T-helper 9 cell (primary cell): ENCODE data around the gene SORCS1.

Experiments used
- DNase-seq: peaks from one replicate; pipeline ENCODE4 v3.0.0-alpha.2; 2020

The SORCS1 gene

GRCh38 chr10:106982268-106982667, 182.2 kb downstream of the SORCS1 start:
- no peak for DNase-seq

- no peak for DNase-seq
These were observed 182.9 kb downstream of the SORCS1 start for GRCh38 chr10:106981452-106982075.

DNA sequence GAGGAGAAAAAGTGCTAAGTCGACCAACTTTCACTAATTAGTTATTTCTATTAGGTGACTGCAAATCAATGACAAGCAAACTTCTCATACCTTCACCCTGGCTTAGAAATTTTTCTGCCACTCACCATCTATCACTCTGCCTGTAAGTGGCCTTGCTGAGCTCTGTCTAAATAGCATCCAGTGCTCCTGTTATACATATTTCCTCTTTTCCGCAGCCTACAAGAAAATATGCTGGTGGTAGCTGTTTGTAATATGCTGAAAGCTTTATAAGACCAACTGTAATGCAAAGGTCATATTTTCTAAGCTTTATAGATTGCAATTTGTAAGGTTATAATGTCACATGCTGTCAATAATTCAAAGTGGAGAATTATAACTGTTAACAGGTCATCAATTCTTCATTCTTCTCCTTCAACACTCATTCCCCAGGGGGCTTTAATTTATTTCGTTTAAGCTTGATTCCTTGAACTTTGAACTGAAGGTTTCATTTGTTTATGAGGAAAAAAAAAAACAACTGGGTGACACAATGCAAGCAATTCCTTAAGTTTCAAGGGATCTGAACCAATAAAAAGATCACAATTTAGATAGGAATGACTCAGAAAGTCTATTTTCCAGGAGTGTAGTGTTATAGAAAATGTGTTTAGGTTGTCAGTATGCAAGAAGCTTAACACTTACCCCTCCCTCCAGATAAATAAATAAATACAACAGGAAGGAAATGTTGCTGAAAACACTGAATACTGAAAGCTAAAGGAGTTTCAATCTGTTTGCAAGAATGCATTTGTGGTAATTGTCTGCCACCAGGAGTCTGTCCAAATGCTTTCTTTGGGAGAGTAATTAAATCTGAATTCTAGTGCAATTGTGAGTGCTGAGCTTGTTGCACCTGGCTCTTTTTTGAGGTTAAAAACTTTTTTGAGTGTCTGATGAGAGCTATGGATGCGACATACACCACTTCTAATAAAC, 183.7 kb downstream of the SORCS1 start:
- DNase-seq, result no peak

DNA sequence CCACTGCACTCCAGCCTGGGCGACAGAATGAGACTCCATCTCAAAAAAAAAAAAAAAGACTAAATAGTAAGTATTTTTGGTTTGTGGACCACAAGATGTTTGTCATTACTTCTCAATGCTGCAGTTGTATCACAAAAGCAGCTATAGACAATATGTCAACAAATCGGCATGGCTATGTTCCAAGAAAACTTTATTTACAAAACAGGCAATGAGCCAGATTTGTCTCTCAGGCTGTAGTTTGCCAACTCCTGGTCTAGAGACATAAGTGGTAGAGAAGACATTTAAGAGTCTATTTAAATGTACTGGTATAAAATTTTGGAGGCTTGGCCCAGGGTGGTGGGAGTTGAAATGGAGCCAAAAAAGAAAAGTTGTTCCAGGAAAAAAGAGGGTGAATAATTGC, 185.8 kb downstream of the SORCS1 start:
- DNase-seq, result no peak

GRCh38 chr10:106973716-106974115, 190.8 kb downstream of the SORCS1 start:
- no peak for DNase-seq

DNA sequence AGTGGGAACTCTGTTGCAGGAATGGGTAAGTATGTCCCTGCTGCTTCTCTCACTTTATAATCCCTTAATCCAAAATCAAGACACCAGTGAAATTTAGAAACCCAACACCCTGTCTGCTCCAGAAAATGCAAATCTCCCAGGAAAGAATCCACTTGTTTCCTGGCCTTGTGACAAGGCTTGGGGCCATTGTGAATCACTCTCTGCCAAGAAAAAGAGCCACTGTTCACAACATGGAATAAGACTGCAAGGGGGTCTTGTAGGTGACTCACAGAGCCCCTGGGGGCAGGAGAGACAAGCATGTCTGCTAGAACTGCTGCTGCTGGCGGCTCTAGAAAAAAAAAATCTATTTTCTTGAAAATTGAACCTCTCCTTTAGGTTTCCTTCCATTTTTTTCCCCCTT, 191.2 kb downstream of the SORCS1 start:
- no peak for DNase-seq

DNA sequence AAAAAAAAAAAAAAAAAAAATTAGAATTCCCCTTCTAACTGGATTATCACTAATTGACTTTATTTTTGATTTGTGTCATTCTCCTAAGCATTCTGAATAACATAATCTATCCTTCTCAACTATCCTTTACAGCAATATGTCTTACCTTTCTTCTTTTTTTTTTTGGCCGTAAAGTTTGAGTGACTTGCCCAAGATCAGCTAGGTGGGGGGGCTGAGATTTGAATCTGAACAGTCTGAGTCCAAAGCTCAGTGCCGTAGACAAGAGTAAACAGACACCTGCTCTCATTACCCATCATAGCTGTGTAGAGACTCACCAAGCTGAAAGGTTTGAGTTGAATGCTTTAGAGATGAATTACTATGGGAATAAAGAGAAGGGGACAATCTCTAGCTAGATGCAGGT, 192.1 kb downstream of the SORCS1 start:
- no peak for DNase-seq

DNA sequence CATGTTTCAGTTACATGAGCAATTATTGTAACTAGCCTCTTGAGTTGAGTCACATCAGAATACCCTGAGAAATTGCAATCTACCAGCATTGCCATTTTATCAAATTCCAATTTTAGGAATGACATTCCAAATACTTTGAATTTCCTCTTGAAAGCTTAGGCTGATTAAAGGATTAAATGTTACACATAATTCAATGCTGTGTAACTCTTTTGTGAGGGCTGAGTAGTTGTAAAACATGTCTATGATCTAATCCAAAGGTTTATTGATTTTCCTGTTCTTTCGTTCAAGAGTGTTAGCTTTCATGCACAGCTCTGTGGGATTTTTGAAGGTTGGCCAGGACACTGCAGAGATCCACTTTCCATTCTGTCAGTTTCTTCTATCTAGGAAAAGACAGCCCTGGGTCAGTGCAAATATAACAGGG, 193.1 kb downstream of the SORCS1 start:
- no peak for DNase-seq

- DNase-seq, result no peak
These were observed 197.1 kb downstream of the SORCS1 start for GRCh38 chr10:106967452-106967851.

DNA sequence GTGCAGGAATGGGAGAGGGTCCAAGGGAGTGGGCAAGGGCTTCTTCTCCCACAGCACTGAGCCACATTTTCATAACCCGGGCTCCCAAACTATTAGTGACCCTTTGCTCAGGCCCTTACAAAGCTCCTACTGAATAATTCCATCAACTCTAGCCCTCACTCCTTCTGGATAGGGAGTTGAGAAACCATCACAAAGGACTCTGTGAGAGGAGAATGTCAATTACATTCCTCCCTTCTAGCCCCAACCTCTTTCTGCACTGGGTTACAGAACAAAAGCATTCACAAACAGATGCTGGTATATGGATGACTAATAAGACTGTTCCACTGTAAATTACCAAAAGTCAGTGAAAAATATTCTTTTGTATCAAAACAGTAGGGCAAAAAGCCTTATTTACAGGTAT, 203.7 kb downstream of the SORCS1 start:
- no peak for DNase-seq

DNA sequence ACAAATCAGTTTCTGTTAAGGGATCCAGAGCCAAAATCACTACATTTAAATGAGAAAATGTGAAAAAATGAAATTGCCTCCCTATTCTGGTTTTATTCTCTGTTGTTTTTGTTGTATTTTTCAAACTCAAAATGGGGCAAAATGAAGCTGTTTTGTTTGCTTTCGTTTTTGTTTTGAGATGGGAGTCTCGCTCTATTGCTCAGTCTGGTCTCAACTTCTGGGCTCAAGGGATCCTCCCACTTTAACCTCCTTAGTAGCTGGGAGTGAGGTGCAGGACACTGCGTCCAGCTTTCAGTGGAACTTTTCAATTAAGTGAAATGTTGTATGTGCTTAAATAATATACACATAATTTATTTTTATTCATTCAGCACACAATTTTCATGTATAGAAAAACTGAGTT, 205.0 kb downstream of the SORCS1 start:
- DNase-seq, result no peak

DNA sequence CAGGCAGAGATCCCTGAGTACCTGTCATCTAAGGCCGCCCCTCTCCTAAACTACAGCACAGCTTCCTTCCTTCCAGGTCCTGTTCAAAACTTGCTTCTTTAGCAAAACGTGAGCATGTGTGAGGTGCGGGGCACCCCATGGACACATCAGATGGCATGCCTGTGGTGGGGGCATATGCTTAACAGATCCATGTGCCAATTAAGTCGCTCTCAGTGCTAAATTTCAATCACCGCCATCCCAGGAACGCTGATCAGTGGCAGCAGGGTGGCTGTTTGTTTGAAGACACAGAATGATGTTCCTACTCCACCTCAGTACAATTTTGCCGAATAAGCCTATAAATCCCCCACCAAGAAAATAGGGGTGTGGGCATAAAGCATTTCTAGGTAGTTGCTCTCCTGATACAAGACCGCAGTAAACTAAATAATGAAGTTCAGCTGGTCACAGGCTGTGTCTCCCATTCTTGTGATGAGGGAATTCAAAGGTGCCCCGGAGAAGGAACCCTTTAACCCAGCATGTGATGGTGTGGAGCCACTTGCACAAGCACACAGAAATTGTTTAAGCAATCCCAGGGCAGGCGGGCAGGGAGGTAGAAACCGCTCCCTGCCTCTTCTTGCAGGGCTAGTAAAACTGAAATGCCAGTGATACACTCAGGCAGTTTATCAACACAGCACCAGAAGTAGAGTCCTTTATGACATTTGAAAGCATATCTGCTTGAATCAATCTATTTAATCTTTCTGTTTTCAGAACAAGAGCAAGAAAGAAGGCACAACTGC, 205.7 kb downstream of the SORCS1 start:
- no peak for DNase-seq

- no peak for DNase-seq
These were observed 206.5 kb downstream of the SORCS1 start for GRCh38 chr10:106957823-106958588.

- no peak for DNase-seq
These were observed 208.1 kb downstream of the SORCS1 start for GRCh38 chr10:106956216-106956915.

DNA sequence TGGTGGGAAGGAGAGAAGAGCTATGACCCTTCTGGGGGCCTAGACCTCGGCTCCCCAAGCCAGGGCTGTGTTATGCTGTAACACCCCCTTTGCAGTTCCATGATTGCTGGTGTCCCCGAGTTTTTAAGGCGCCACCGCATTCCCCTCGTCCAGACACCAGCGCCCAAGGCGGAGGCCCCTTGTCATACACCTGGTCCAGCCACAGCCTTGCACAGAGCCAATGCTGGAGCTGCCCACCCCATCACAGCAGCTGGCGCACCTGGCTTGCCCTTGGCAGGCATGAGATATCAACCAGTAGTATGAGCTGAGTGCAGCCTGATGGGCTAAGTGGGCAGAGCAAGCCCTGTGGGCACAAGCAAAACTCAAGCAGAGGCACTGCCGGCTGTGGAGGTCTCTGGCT, 209.4 kb downstream of the SORCS1 start:
- DNase-seq, result no peak

DNA sequence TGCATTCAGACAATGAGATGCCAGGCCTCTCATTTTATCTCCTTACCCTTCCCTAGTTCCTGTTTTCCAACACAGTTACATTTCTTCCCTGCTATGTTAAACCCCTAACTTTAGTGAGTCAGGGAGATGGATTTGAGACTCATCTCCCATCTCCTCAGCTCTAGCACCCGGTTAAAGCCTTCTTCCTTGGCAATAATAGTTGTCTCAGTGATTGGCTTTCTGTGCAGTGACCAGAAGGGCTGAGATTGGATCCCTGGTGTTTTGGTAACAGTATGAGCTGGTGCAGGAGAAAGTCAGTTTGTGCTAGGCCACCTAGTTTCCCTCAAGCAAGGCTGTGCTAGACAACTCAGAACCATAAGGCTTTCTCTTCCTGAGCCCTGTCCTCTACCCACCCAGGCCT, 212.5 kb downstream of the SORCS1 start:
- no peak for DNase-seq

DNA sequence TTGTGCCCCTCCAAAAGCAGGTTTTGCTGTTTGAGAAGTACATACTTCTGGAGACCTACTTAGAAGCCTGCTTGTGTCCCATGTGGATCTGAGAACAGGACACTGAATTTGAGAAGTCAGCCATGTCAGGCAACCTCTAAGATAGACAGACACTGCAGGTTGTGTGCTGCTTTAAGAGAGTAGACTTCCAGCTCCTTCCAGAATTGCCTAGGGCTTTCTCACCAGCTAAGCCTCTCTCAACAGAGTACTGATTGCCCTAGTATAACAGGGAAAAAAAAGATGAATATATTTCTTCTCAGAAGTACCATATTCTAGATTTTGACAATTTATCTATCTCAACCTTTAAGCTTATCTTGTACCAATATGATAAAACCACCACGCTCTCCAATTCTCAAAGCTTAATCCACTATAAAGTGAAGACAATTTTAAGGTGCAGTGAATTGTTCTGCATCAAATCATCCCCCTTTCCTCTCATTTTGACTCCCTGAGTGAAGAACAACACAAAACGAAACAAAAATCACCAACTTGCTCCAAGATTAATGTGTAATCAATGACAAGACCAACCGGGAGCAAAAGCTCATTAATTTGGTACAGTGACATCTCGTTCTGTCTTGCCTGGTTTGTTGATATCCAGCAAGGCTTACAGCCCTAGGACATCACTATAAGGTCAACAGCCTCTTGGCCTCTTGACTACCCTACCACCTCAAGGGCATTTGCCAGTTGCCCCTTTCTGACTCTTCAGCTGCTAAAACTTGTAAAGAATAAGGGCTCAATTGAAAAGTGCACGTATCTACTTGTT, 214.6 kb downstream of the SORCS1 start:
- DNase-seq, result no peak

DNA sequence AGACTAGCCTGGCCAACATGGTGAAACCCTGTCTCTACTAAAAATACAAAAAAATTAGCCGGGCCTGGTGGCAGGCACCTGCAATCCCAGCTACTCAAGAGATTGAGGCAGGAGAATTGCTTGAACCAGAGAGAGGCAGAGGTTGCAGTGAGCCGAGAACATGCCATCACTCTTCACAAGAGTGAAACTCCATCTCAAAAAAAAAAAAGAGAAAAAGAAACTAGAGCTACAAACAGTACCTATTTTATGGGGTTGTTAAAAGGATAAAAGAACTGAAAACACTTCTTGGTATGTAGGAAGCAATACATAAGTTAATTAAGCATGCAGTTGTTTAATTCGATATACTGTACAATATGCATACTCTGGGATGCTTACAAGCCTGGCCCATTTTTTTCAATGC, 216.9 kb downstream of the SORCS1 start:
- no peak for DNase-seq

DNA sequence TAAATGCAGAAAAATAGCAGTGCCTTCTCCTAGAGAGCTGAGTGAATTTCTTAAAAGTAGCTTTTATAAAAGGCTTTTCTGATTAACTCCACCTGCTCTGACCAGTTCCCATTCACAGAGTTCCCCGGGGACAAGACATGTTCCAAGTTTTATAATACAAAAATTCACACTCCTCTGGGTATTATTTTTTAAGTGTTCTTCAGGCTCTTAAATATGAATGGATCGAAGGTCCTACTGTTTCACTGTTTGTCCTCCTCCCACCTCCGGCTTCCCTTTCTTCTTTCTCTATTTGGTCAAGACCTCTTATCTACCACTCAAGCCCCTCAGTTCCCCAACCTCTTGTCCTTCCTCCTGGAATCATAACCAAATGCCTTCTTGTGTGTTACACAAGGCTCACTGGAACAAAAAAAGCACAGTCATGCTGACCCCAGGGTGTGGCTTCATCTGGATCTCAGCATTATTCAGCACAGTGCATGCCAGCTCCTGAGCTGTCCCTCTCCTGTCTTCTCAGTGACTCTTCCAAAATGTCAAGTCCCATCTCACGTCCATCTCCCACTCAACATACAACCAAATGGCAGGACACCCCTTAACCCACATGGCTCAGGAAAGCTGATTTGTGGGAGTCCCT, 222.4 kb downstream of the SORCS1 start:
- no peak for DNase-seq

DNA sequence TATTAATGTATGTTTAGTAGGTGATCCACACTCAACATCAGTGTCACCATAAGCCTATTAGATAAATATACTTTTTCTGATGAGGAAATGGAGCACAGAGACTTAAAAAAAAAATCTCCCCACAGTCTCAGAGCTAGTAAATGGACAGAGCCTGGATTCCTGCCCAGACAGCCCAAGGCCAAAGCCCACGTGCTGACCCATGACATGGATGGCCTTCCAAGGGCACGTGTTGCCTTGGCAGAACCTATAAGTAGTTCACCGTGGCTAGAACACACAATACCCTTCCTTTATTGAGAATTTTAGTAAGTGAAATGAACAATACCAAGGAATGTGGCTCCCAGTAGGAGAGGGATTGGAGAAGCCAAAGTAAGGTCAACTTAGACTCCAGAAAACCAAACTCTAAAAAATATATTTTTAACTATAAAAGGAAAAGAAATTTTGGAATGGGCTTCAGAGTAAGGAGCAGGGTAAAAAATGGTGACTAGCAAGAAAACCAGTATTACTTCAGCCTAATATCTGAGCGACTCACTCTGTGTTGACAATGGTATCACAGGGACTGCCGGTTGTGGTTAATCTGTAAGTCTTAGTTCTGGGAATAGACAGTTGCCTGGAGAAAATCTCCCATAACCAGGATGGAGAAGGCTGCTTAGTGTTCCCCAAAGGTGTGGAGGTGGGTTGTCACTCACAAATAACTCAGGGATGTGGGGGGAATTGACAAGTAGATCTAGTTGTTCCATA, 223.0 kb downstream of the SORCS1 start:
- DNase-seq, result no peak
